HUES64 (cell line): ENCODE results near the gene HS3ST3A1.

Experiments
- H3K27ac ChIP-seq: 2 replicates; pipeline ENCODE4 v1.7.0; 2013; ENCODE audit warnings: low read depth, low read length, inconsistent platforms
- H3K27me3 ChIP-seq: 2 replicates; pipeline ENCODE4 v1.6.1; 2013; ENCODE audit warnings: mild to moderate bottlenecking, low read length; ENCODE audit not compliant: insufficient read depth
- H3K36me3 ChIP-seq: 2 replicates; pipeline ENCODE4 v1.6.1; 2013; ENCODE audit warnings: mild to moderate bottlenecking, low read length; ENCODE audit not compliant: insufficient read depth
- H3K4me1 ChIP-seq: 2 replicates; pipeline ENCODE4 v1.6.1; 2013; ENCODE audit warnings: mild to moderate bottlenecking, low read length, moderate library complexity; ENCODE audit not compliant: insufficient read depth
- H3K4me3 ChIP-seq: 2 replicates; pipeline ENCODE4 v1.5.1; 2013; ENCODE audit warnings: mild to moderate bottlenecking, low read length, moderate library complexity
- H3K9ac ChIP-seq: 2 replicates; pipeline ENCODE4 v1.6.1; 2013; ENCODE audit warnings: mild to moderate bottlenecking, low read depth, low read length
- H3K9me3 ChIP-seq: 2 replicates; pipeline ENCODE4 v1.6.1; 2013; ENCODE audit warnings: low read depth, low read length; ENCODE audit not compliant: insufficient read depth
- WGBS: fragments of 150-250, 120-280 bp; methylation state at CpG from one replicate; pipeline ENCODE4 v1.1.7; 2013; ENCODE audit warnings: missing lambda C conversion rate; 5-methylcytosine and 5-hydroxymethylcytosine counted together

The HS3ST3A1 gene

DNA sequence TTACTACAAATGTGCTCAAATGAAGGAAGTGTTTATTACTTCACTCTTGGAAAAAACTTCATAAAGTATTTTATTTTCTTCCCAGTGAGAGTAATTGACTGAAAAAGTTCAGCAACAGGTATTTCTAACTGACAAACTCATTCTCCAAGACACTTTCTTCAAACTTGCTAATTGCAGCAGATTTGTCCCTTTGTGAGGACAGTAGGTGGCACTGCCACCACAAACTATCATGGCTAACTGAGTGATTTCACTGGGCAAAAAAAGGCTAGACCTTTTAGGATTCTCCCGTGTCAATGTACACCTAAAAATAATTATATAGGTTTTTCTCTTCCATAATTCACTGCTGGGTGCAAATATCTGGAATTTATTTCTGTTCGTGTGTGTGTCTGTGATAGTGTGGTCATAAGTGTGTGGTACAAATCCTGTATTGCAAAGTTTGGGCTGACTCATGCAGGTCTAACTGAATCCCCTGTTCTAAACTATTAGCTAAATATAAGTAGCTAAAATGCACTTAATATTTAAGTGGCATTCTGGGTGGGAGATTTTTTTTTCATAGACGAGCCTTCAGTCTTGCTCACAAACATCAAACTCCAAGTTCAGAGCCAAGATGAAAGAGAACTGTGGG lies 3.9 kb downstream of the HS3ST3A1 start:
- Histone ChIP-seq H3K27me3 (peaks cover 25% of the 10 kb centered on the region), H3K27ac (no peak overlapping the region), H3K4me1 (peaks cover 38% of the 10 kb centered on the region), H3K36me3 (no peaks in the 10 kb centered on the region), H3K4me3 (no peak overlapping the region), H3K9ac (no peak overlapping the region), H3K9me3 (no peaks in the 10 kb centered on the region)
- WGBS = no CpG with 5 or more reads among the region's 3 CpGs

- H3K9me3 ChIP-seq = no peaks in the 10 kb centered on the region
- peaks cover 22% of the 10 kb centered on the region for H3K27me3 ChIP-seq
- H3K4me3 ChIP-seq = no peak overlapping the region
- WGBS = 92% methylated on average over 13 of the region's 13 CpGs
- peaks cover 33% of the 10 kb centered on the region for H3K4me1 ChIP-seq
- H3K36me3 ChIP-seq = no peaks in the 10 kb centered on the region
- H3K27ac ChIP-seq = no peak overlapping the region
- H3K9ac ChIP-seq = no peak overlapping the region
Observed at GRCh38 chr17:13596241-13596923, 5.3 kb downstream of the HS3ST3A1 start.

DNA sequence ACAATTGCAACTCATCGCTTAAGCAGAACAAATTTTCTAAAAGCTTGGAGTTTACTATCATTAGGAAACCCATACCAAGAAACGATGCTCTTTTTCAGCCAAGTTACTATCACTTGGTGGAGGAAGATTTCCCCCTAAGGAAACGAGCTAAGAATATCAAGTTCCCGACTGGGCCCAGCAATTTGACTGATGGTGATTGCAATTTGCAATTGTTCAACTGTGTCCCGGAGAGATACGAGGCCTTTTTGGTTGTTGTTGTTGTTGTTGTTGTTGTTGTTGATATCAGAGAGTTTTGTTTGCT lies 6.2 kb downstream of the HS3ST3A1 start:
- Histone ChIP-seq H3K4me3 (no peak overlapping the region), H3K9me3 (no peaks in the 10 kb centered on the region), H3K27me3 (peaks cover 13% of the 10 kb centered on the region), H3K9ac (no peak overlapping the region), H3K27ac (no peak overlapping the region), H3K4me1 (peaks cover 33% of the 10 kb centered on the region), H3K36me3 (no peaks in the 10 kb centered on the region)
- WGBS = 86% methylated on average over 6 of the region's 6 CpGs

GRCh38 chr17:13594762-13595598 lies 6.7 kb downstream of the HS3ST3A1 start:
- Histone ChIP-seq H3K4me3 (0 out of 2 replicates have a peak overlapping the region, but pooled peaks have one; percentile 17), H3K4me1 (peaks cover 33% of the 10 kb centered on the region), H3K36me3 (no peaks in the 10 kb centered on the region), H3K9ac (no peak overlapping the region), H3K27me3 (peaks cover 8% of the 10 kb centered on the region), H3K27ac (no peak overlapping the region), H3K9me3 (no peaks in the 10 kb centered on the region)
- 29% methylated on average over 6 of the region's 10 CpGs for WGBS

DNA sequence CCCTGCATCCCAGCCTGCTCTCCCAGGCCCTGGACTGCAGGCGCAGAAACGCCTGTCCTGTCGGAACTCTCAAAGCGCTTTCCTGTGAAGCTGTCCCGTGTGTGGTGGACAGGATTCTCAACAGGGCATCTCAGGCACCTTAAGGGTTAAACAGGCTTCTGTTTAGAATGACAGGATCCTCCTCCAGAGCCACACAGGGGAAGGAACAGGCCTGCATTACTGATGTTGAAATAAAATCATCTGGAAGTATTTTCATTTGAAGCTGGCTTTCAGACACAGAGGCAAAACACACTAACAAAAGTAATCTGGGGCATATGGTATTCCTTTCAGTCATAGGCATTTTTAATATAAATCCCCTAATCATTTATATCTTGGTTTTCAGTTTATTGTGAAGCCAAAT lies 7.4 kb downstream of the HS3ST3A1 start:
- peaks cover under 1% of the 10 kb centered on the region; the same call in 1 of the 2 replicates for H3K27me3 ChIP-seq
- no peak overlapping the region for H3K4me3 ChIP-seq
- peaks cover 35% of the 10 kb centered on the region for H3K4me1 ChIP-seq
- WGBS = 92% methylated on average over 5 of the region's 5 CpGs
- H3K9me3 ChIP-seq = no peaks in the 10 kb centered on the region
- H3K27ac ChIP-seq = no peak overlapping the region
- H3K36me3 ChIP-seq = no peaks in the 10 kb centered on the region
- H3K9ac ChIP-seq = no peak overlapping the region

DNA sequence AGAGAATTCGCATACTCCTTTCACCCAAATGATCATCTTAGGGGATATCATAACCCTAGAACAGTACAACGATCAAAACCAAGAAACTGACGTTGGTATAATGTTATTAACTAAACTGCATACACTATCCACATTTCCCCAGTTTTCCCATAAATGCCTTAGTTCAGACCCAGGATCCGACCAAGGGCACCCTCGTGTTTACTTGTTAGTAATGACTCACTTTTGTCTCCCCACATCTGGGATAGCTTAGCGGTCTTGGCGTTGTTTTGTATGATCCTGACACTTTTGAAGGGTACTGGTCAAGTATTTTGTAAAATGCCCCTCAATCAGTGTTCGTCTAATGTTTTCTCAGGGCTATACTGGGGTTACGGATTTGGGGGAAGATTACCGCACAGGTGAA lies 8.0 kb downstream of the HS3ST3A1 start:
- 92% methylated on average over 9 of the region's 10 CpGs for WGBS
- Histone ChIP-seq H3K4me3 (no peak overlapping the region), H3K36me3 (no peaks in the 10 kb centered on the region), H3K4me1 (peaks cover 35% of the 10 kb centered on the region), H3K9ac (no peak overlapping the region), H3K27me3 (no peaks in the 10 kb centered on the region), H3K27ac (no peak overlapping the region), H3K9me3 (no peaks in the 10 kb centered on the region)

DNA sequence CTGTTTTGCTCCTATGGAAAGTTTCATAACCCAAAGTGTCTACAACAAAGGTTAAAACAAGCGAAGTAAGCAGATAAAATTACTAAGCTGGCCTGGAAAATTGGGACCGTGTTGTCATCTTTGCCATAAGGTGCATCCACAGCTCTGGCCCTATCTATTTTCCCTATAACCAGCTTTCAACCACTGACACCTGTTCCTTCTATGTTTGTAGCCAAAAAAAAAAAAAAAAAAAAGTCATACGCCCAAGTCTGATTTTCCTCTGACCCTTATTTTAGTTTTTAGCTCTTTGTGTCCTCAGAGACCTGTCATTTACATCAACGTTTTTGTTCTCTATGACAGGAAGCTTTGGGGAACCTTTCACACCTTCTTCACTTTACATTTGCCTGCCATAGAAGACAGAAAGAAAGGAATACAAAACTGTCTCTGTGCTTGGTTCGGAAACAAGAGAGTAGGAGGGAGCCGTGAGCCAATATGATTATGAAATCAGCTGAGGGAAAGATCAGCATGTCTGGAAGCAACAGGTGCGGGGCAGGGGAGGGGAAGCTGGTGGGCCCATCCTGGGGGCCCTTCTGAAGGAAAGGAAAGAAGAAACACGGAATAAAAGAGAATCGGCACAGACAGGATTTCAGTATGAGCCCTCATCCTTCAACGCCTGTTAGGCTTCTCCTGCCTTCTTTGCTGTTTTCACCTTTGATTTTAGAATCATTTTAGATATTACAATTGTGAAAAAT lies 8.5 kb downstream of the HS3ST3A1 start:
- H3K9me3 ChIP-seq = no peaks in the 10 kb centered on the region
- no peak overlapping the region for H3K4me3 ChIP-seq
- peaks cover 31% of the 10 kb centered on the region for H3K4me1 ChIP-seq
- no peak overlapping the region for H3K27ac ChIP-seq
- no peaks in the 10 kb centered on the region for H3K36me3 ChIP-seq
- H3K27me3 ChIP-seq = no peaks in the 10 kb centered on the region
- WGBS = 86% methylated on average over 10 of the region's 10 CpGs
- no peak overlapping the region for H3K9ac ChIP-seq

DNA sequence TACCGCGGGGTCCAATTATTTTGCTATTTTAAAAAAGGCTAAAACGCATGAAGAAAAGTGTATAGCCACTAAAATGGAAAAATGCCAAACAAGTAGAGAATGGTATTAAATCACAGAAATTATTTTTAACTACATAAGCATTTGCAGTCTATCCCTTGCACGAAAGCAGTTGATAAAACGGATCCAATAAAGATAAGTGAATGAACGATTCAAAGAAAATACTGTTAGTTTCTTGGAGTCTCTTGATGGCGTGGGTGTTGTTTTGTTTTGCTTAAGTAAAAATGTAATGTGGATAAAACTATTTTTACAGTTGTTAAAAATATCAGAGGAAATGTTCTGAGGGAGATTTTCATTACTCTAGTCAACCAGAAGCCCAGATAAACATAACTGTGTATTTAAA lies 9.3 kb downstream of the HS3ST3A1 start:
- Histone ChIP-seq H3K9me3 (no peaks in the 10 kb centered on the region), H3K27me3 (no peaks in the 10 kb centered on the region), H3K9ac (no peak overlapping the region), H3K36me3 (no peaks in the 10 kb centered on the region), H3K27ac (no peak overlapping the region), H3K4me3 (no peak overlapping the region), H3K4me1 (peaks cover 27% of the 10 kb centered on the region)
- 94% methylated on average over 7 of the region's 7 CpGs for WGBS

DNA sequence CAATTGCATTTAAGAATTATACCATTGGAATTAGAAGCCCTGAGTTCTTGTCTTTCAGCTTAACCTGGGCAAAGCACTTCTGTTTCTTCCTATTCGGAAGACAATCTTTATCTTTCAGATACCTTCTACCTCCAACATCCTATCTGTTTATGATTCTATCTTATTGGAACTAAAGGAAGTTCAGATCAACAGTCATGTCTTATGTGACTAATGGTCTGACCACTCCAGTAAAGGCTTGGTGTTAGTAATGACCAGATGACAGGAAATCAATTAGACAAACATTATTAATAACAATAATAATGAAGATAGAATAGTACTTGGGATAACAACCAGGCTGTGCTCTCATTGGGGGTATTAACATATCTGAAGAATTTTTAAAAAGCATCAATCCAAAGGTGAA lies 11.3 kb downstream of the HS3ST3A1 start:
- H3K27ac ChIP-seq = no peak overlapping the region
- WGBS = 100% methylated on average over 1 of the region's 1 CpG
- no peaks in the 10 kb centered on the region for H3K9me3 ChIP-seq
- H3K27me3 ChIP-seq = no peaks in the 10 kb centered on the region
- H3K9ac ChIP-seq = no peak overlapping the region
- peaks cover 22% of the 10 kb centered on the region for H3K4me1 ChIP-seq
- no peaks in the 10 kb centered on the region for H3K36me3 ChIP-seq
- no peak overlapping the region for H3K4me3 ChIP-seq

- no peaks in the 10 kb centered on the region for H3K36me3 ChIP-seq
- no peak overlapping the region for H3K4me3 ChIP-seq
- H3K27ac ChIP-seq = no peak overlapping the region
- no peaks in the 10 kb centered on the region for H3K9me3 ChIP-seq
- WGBS = 92% methylated on average over 6 of the region's 6 CpGs
- no peaks in the 10 kb centered on the region for H3K27me3 ChIP-seq
- peaks cover 17% of the 10 kb centered on the region for H3K4me1 ChIP-seq
- H3K9ac ChIP-seq = no peak overlapping the region
Observed at GRCh38 chr17:13589658-13590057, 12.1 kb downstream of the HS3ST3A1 start.
